ENCODE data around the gene ZNF518B. TPM values are rescaled to one million over a fixed set of nuclear protein-coding genes. Genes with fewer than 3 reads are reported as not detected.

ZNF518B gene
- total RNA-seq, 1 experiment from 2014 or later: 11.5 TPM

- no peak overlapping the region for H2BK20ac ChIP-seq (ENCODE audit: low read depth, low read length, poor library complexity, severe bottlenecking)
- H2BK5ac ChIP-seq (ENCODE audit: insufficient read length, low read length): no peak overlapping the region
- H3T11ph ChIP-seq (ENCODE audit: low read length): no peak overlapping the region
- no peak overlapping the region for H3K14ac ChIP-seq (ENCODE audit: insufficient read depth, low read length)
- H2BK12ac ChIP-seq (ENCODE audit: insufficient read length, low read depth, low read length): no peak overlapping the region
- no peak for DNase-seq
- no peak overlapping the region for H3K23ac ChIP-seq (ENCODE audit: insufficient read length, low read depth, low read length)
- peaks cover 22 to 38% (median 34%) of the 10 kb centered on the region in 3 experiments for H3K36me3 Mint-ChIP-seq (ENCODE audit: insufficient read depth in 1 of 3, low read depth in 3 of 3)
- no peak overlapping the region for H4K5ac ChIP-seq (ENCODE audit: insufficient read length, low read depth, low read length)
- no peak overlapping the region for H3K27ac Mint-ChIP-seq
- H2BK15ac ChIP-seq (ENCODE audit: low read depth, low read length): no peak overlapping the region
- no peaks in the 10 kb centered on the region for H3K9me3 ChIP-seq (ENCODE audit: control insufficient read depth, low read depth, low read length)
- H4K20me1 ChIP-seq (ENCODE audit: control insufficient read depth, insufficient read depth, insufficient read length): no peaks in the 10 kb centered on the region
- no peak overlapping the region for H3K56ac ChIP-seq (ENCODE audit: insufficient read length, low read depth, low read length)
- no peak for TF ChIP-seq CTCF (conservative IDR thresholded peaks at IDR 0.05)
- H3K27ac ChIP-seq (ENCODE audit: insufficient read length, low read depth, low read length): no peak overlapping the region
- no peak overlapping the region for H3K4me2 ChIP-seq (ENCODE audit: insufficient read depth, insufficient read length, low read length)
- no peak overlapping the region for H2AFZ ChIP-seq (ENCODE audit: low read length)
- peaks cover 27 to 29% of the 10 kb centered on the region in 2 experiments for H3K4me1 Mint-ChIP-seq
- H3K27me3 ChIP-seq (ENCODE audit: insufficient read depth, low read length): peaks cover 26% of the 10 kb centered on the region
- no peak overlapping the region for H3K4me3 Mint-ChIP-seq
- no peak overlapping the region for H4K8ac ChIP-seq (replicated peaks; ENCODE audit: insufficient read length, low read depth, low read length)
- peaks cover 0 to 3% of the 10 kb centered on the region in 2 experiments; a peak in 2 of 5 replicates for H3K9me3 Mint-ChIP-seq
- H2BK120ac ChIP-seq (ENCODE audit: low read depth, low read length, poor library complexity, severe bottlenecking): no peak overlapping the region
- WGBS (ENCODE audit: extremely low coverage, insufficient read length, low lambda C conversion rate): no CpG with 5 or more reads among the region's 6 CpGs
- H3K27me3 Mint-ChIP-seq (ENCODE audit: low read depth): peaks cover 41% of the 10 kb centered on the region
- no peaks in the 10 kb centered on the region for H3K79me1 ChIP-seq (ENCODE audit: insufficient read depth, low read depth, low read length, poor library complexity, severe bottlenecking)
- no peak overlapping the region for H3K18ac ChIP-seq (ENCODE audit: insufficient read length, low read depth, low read length)
- no peak overlapping the region for H2AK5ac ChIP-seq (ENCODE audit: insufficient read length, low read length)
- peaks cover 6% of the 10 kb centered on the region; the same call in 1 of the 2 replicates for H3K4me1 ChIP-seq (ENCODE audit: insufficient read depth, low read length)
- H3K79me2 ChIP-seq (ENCODE audit: insufficient read depth, low read length): no peaks in the 10 kb centered on the region
- no peak overlapping the region for H3K9ac ChIP-seq (ENCODE audit: extremely low read depth, insufficient read length, low read length)
- no peak overlapping the region for H4K91ac ChIP-seq (ENCODE audit: insufficient read length, low read depth, low read length)
- H3K23me2 ChIP-seq (ENCODE audit: insufficient read length, low read depth, low read length, poor library complexity, severe bottlenecking): peaks cover 7% of the 10 kb centered on the region
- H3K4ac ChIP-seq (ENCODE audit: low read depth, low read length): no peak overlapping the region
Measured at GRCh38 chr4:10454726-10455125, 2.5 kb downstream of the ZNF518B start.

Data from H9 (cell line).